GM12878 (cell line): ENCODE measurements around the gene STAT5A. TPM values are rescaled to one million over a fixed set of nuclear protein-coding genes. Genes with fewer than 3 reads are reported as not detected.

Source experiments
- ATAC-seq: fragments of 200-7000 bp; cut with Tn5 transposase; 3 replicates; pipeline ENCODE4 v1.9.1; 2020; ENCODE audit warnings: mild to moderate bottlenecking, moderate library complexity
- BruUV-seq: library from RNA; stranded (reverse); fragments of 400-500 nt; replicated peaks from 2 replicates; lab custom pipeline; 2021; lab: Mats Ljungman, UMichigan
- CTCF ChIA-PET: fragments of 300-600 bp; sonication (Branson Sonifier 250); formaldehyde crosslinking; extraction: SDS; loops from one replicate; lab custom pipeline; 2021; ENCODE audit warnings: inconsistent platforms; lab: Yijun Ruan, JAX
- POLR2A ChIA-PET: fragments of 350-600 bp; formaldehyde crosslinking; extraction: SDS; loops from one replicate; lab custom pipeline; 2021; ENCODE audit warnings: inconsistent platforms; lab: Charles Lee
- RAD21 ChIA-PET: fragments of 300-600 bp; sonication (Branson Sonifier 250); formaldehyde crosslinking; loops from one replicate; lab custom pipeline; 2023; ENCODE audit warnings: antibody characterized with exemption; ENCODE audit not compliant: unreplicated experiment; lab: Charles Lee
- SMC1A ChIA-PET: fragments of 300-600 bp; sonication (Branson Sonifier 250); formaldehyde crosslinking; loops from one replicate; lab custom pipeline; 2023; ENCODE audit not compliant: unreplicated experiment, uncharacterized antibody; lab: Charles Lee
- DNase-seq: peaks from one replicate; pipeline ENCODE4 v3.0.0-alpha.2; 2011; ENCODE audit warnings: low read depth, low spot score
- FAIRE-seq: peaks from 3 replicates; lab custom pipeline; 2011; peaks lifted over from hg19 to GRCh38; lab: Jason Lieb, UNC
- H2AFZ ChIP-seq: 2 replicates; pipeline ENCODE4 v1.6.0; 2011; ENCODE audit warnings: low read depth, low read length, control low read depth; ENCODE audit not compliant: control insufficient read depth
- H3K27ac ChIP-seq: 2 replicates; pipeline ENCODE4 v1.5.1; 2011; ENCODE audit warnings: control low read depth; ENCODE audit not compliant: control insufficient read depth, insufficient read depth
- H3K27me3 ChIP-seq, 2 experiments: replicated peaks in 1 of 2; 2 replicates each; pipeline versions ENCODE4 v1.6.0 to v1.6.1; 2011; ENCODE audit warnings: low read length in 1 of 2; ENCODE audit not compliant: control insufficient read depth in 2 of 2, insufficient read depth in 2 of 2
- H3K36me3 ChIP-seq, 2 experiments: 2 replicates each; pipeline ENCODE4 v1.5.1; 2011; ENCODE audit warnings: low read length in 1 of 2; ENCODE audit not compliant: control insufficient read depth in 2 of 2, insufficient read depth in 2 of 2
- H3K4me1 ChIP-seq: 2 replicates; pipeline ENCODE4 v1.6.1; 2011; ENCODE audit warnings: mild to moderate bottlenecking, low read length, moderate library complexity, mixed read lengths; ENCODE audit not compliant: control insufficient read depth, insufficient read depth
- H3K4me2 ChIP-seq: 2 replicates; pipeline ENCODE4 v1.6.0; 2011; ENCODE audit warnings: control low read depth; ENCODE audit not compliant: control insufficient read depth, insufficient read depth
- H3K4me3 ChIP-seq: fragments of 200-600 bp; sonication (generic); 2 replicates; pipeline ENCODE4 v1.5.1; 2016
- H3K79me2 ChIP-seq: 2 replicates; pipeline ENCODE4 v1.6.0; 2011; ENCODE audit warnings: low read length; ENCODE audit not compliant: control insufficient read depth, insufficient read depth
- H3K9ac ChIP-seq: 2 replicates; pipeline ENCODE4 v1.8.0; 2011; ENCODE audit warnings: low read length, control low read depth, mixed read lengths; ENCODE audit not compliant: control insufficient read depth, insufficient read depth
- H3K9me3 ChIP-seq: replicated peaks from 3 replicates; pipeline ENCODE4 v1.5.1; 2011; ENCODE audit warnings: mild to moderate bottlenecking, low read length; ENCODE audit not compliant: control insufficient read depth, insufficient read depth
- H4K20me1 ChIP-seq: 2 replicates; pipeline ENCODE4 v1.6.0; 2011; ENCODE audit not compliant: control insufficient read depth, insufficient read depth
- ASH2L ChIP-seq: fragments of 300-600, 200-600 bp; sonication (generic); IDR thresholded peaks from 2 replicates; pipeline ENCODE4 v1.6.1; 2017; ENCODE audit warnings: low read depth, mild to moderate bottlenecking, borderline replicate concordance
- BHLHE40 ChIP-seq, 2 experiments: fragments of 450-650 bp in 1 of 2; IDR thresholded peaks; 2 replicates each; pipeline ENCODE4 v1.6.1; 2011 to 2017; ENCODE audit warnings: low read depth in 2 of 2, borderline replicate concordance in 1 of 2, improper control_type of control experiment in 1 of 2, low read length in 1 of 2, mild to moderate bottlenecking in 1 of 2
- BRCA1 ChIP-seq: IDR thresholded peaks from 2 replicates; pipeline ENCODE4 v1.6.1; 2011; ENCODE audit warnings: low read depth, low read length, improper control_type of control experiment
- CBFB ChIP-seq: IDR thresholded peaks from 2 replicates; pipeline ENCODE4 v1.6.1; 2016; ENCODE audit warnings: antibody characterized with exemption, low read depth
- POLR2A ChIP-seq: IDR thresholded peaks from 2 replicates; pipeline ENCODE4 v1.6.1; 2011; ENCODE audit warnings: low read depth, mild to moderate bottlenecking, low read length
- SP1 ChIP-seq: IDR thresholded peaks from one replicate; pipeline ENCODE4 v1.6.1; 2011; ENCODE audit warnings: low read depth, low read length
- SREBF2 ChIP-seq: IDR thresholded peaks from 2 replicates; pipeline ENCODE4 v1.6.1; 2012; ENCODE audit warnings: mild to moderate bottlenecking, low read length
- SUPT20H ChIP-seq: IDR thresholded peaks from 2 replicates; pipeline ENCODE4 v1.6.1; 2011; ENCODE audit warnings: low read depth, mild to moderate bottlenecking, low read length, moderate library complexity, borderline replicate concordance; ENCODE audit not compliant: control insufficient read depth
- ZNF24 ChIP-seq: fragments of 450-650 bp; IDR thresholded peaks from 2 replicates; pipeline ENCODE4 v1.6.1; 2017; ENCODE audit warnings: antibody characterized with exemption, mild to moderate bottlenecking
- WGBS: methylation state at CpG from one replicate; pipeline ENCODE4 v1.1.6; 2016; ENCODE audit warnings: low lambda C conversion rate; ENCODE audit not compliant: insufficient replicate concordance, insufficient coverage; ENCODE audit errors: missing lambda C conversion rate; 5-methylcytosine and 5-hydroxymethylcytosine counted together
- in situ Hi-C: fragments of 300-500 bp; cut with MboI; formaldehyde crosslinking; loops from 9 replicates; pipeline ENCODE4 v1.14.3; 2018; ENCODE audit warnings: mixed read lengths
- intact Hi-C: fragments of 100-400 bp; cut with micrococcal nuclease; formaldehyde crosslinking; loops from one replicate; pipeline ENCODE4 v1.14.2; 2022; ENCODE audit not compliant: unreplicated experiment
- polyA plus RNA-seq, 11 experiments: library from polyadenylated mRNA; depleted of rRNA in 4 of 11; unstranded in 6 of 11; stranded (reverse) in 5 of 11; fragments of >200 nt; fragmentation: Nextera tagmentation in 4 of 11; fragmentation: Illumina TruSeq in 1 of 11; extraction: Ambion mirVana in 4 of 11; extraction: Trizol in 1 of 11; gene quantifications; 1 replicate in 1 of 11; 2 replicates in 10 of 11; pipeline versions ENCODE4 v1.2.1 to v1.2.3, GENCODE V29; 2011 to 2016; ENCODE audit warnings: inconsistent platforms in 2 of 11, missing spikeins in 2 of 11, low read depth in 1 of 11
- total RNA-seq, 4 experiments: library from RNA; depleted of rRNA in 3 of 4; stranded (reverse); fragments of >200 nt in 3 of 4; fragmentation: Illumina TruSeq in 1 of 4; extraction: Trizol in 1 of 4; gene quantifications; 2 replicates each; pipeline versions ENCODE4 v1.2.1 to v1.2.3, GENCODE V29; 2013 to 2021
- TF ChIP-seq, protein P1 (sequence below): fragments of 450-650 bp; formaldehyde crosslinking; IDR thresholded peaks from 2 replicates; pipeline ENCODE4 v1.5.0; 2022; ENCODE audit warnings: mild to moderate bottlenecking, missing genetic modification characterization

The STAT5A gene
- total and polyA plus RNA-seq, 10 of the 15 experiments (the other 5 are each of a cell fraction or from before 2014, with no cell fraction given), result 14.8 to 86.4 (median 41.5) TPM

DNA sequence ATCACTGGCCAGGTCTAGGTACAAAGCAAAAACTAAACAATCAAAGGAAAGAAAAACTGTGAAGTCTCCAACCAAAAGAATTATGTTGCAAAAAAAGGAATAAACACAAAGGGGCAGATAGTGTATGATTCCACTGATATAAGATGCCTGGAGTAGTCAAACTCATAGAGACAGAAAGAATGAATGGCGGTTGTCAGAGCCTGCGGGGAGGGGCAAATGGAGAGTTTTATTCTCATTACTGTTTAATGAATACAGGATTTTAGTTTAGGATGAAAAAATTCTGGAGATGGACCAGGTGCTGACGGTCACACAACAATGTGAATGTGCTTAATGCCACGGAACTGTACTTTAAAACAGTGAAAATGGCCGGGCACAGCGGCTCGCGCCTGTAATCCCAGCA is 32.9 kb upstream of the STAT5A start:
- H2AFZ ChIP-seq, result no peak overlapping the region
- in situ Hi-C loops, result no loop called here
- no peak overlapping the region for H3K9ac ChIP-seq
- CTCF ChIA-PET, result no interaction called here
- H3K4me2 ChIP-seq, result no peak overlapping the region
- SMC1A ChIA-PET, result interaction anchor here (0.7 to 1.0 kb wide), 2 partner anchors 12 to 14 kb away, joined by 3 read pairs; no protein-coding TSS in a partner anchor
- peaks cover 7% of the 10 kb centered on the region for H3K4me1 ChIP-seq
- no peak overlapping the region for H3K4me3 ChIP-seq
- H3K9me3 ChIP-seq, result no peaks in the 10 kb centered on the region
- FAIRE-seq (no peak), ATAC-seq (no peak), DNase-seq (no peak)
- RAD21 ChIA-PET, result no interaction called here
- no peak overlapping the region for H3K27ac ChIP-seq
- H3K36me3 ChIP-seq, result no peaks in the 10 kb centered on the region
- POLR2A ChIA-PET, result no interaction called here
- intact Hi-C loops, result no loop called here
- BruUV-seq, result no TSS peak
- 98% methylated on average over 8 of the region's 8 CpGs for WGBS
- no peaks in the 10 kb centered on the region for H4K20me1 ChIP-seq
- TF ChIP-seq, protein P1, sequence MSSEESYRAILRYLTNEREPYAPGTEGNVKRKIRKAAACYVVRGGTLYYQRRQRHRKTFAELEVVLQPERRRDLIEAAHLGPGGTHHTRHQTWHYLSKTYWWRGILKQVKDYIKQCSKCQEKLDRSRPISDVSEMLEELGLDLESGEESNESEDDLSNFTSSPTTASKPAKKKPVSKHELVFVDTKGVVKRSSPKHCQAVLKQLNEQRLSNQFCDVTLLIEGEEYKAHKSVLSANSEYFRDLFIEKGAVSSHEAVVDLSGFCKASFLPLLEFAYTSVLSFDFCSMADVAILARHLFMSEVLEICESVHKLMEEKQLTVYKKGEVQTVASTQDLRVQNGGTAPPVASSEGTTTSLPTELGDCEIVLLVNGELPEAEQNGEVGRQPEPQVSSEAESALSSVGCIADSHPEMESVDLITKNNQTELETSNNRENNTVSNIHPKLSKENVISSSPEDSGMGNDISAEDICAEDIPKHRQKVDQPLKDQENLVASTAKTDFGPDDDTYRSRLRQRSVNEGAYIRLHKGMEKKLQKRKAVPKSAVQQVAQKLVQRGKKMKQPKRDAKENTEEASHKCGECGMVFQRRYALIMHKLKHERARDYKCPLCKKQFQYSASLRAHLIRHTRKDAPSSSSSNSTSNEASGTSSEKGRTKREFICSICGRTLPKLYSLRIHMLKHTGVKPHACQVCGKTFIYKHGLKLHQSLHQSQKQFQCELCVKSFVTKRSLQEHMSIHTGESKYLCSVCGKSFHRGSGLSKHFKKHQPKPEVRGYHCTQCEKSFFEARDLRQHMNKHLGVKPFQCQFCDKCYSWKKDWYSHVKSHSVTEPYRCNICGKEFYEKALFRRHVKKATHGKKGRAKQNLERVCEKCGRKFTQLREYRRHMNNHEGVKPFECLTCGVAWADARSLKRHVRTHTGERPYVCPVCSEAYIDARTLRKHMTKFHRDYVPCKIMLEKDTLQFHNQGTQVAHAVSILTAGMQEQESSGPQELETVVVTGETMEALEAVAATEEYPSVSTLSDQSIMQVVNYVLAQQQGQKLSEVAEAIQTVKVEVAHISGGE (CRISPR knock-in tag), result no peak
- no peaks in the 10 kb centered on the region for H3K27me3 ChIP-seq
- peaks cover under 1% of the 10 kb centered on the region for H3K79me2 ChIP-seq

DNA sequence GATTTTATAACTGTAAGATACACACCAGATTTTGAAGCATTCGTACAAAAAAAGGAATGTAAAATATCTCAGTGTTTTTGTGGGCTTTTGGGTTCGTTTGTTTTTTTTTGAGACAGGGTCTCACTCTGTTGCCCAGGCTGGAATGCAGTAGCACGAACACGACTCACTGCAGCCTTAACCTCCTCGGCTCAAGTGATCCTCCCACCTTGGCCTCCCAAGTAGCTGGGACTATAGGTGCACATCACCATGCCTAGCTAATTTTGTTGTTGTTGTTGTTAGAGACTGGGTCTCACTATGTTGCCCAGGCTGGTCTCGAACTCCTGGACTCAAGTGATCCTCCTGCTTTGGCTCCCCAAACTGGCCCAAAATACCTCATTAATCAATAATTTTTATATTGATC is 28.0 kb upstream of the STAT5A start:
- no peak overlapping the region for H3K4me2 ChIP-seq
- ChIA-PET RAD21 (no interaction called here), POLR2A (interaction anchor here (1.9 kb wide), 1 partner anchor 11 kb away, joined by 9 read pairs; no protein-coding TSS in a partner anchor), CTCF (interaction anchor here (0.6 to 0.9 kb wide), 4 partner anchors 15 to 1073 kb away, joined by 3 read pairs; no protein-coding TSS in a partner anchor), SMC1A (interaction anchor here (0.5 to 1.3 kb wide), 3 partner anchors 9 to 89 kb away, joined by 3 to 5 read pairs (median 3); no protein-coding TSS in a partner anchor)
- no peaks in the 10 kb centered on the region for H3K27me3 ChIP-seq
- BruUV-seq, result no TSS peak
- TF ChIP-seq SREBF2 (no peak), SP1 (no peak), BRCA1 (no peak), ASH2L (no peak), CBFB (no peak), SUPT20H (no peak), BHLHE40 (IDR thresholded peaks at IDR 0.05; ENCODE audit: borderline replicate concordance in 1 of 2, low read depth in 2 of 2, low read length in 1 of 2) (no peak), POLR2A (no peak), ZNF24 (no peak)
- TF ChIP-seq, protein P1 (CRISPR knock-in tag), result no peak
- 91% methylated on average over 6 of the region's 6 CpGs for WGBS
- no peak for DNase-seq
- in situ Hi-C loops (no loop called here), intact Hi-C loops (no loop called here)
- H3K36me3 ChIP-seq, result no peaks in the 10 kb centered on the region
- no peaks in the 10 kb centered on the region; the same call in 2 of the 3 replicates for H3K9me3 ChIP-seq
- no peak for FAIRE-seq
- no peak overlapping the region for H3K27ac ChIP-seq
- no peak overlapping the region for H3K9ac ChIP-seq
- no peak for ATAC-seq
- H4K20me1 ChIP-seq, result no peaks in the 10 kb centered on the region
- H3K79me2 ChIP-seq, result no peaks in the 10 kb centered on the region; the same call in 1 of the 2 replicates
- H3K4me1 ChIP-seq, result no peaks in the 10 kb centered on the region
- H3K4me3 ChIP-seq, result no peak overlapping the region
- no peak overlapping the region for H2AFZ ChIP-seq
